HCT116 (cell line): ENCODE results near the gene PPIL1. TPM values are rescaled to one million over a fixed set of nuclear protein-coding genes. Genes with fewer than 3 reads are reported as not detected.

Experiments used
- ATAC-seq: fragments of 200-7000 bp; cut with Tn5 transposase; 2 replicates; pipeline ENCODE4 v1.9.1; 2020; ENCODE audit warnings: mild to moderate bottlenecking, moderate library complexity
- BruUV-seq: library from RNA; stranded (reverse); fragments of 400-500 nt; replicated peaks from 2 replicates; lab custom pipeline; 2021; lab: Mats Ljungman, UMichigan
- CTCF ChIA-PET: fragments of 300-600 bp; sonication (Branson Sonifier 250); formaldehyde crosslinking; loops from one replicate; lab custom pipeline; 2021; ENCODE audit warnings: antibody characterized with exemption; lab: Charles Lee
- POLR2A ChIA-PET: fragments of 300-600, 350-600 bp; sonication (Branson Sonifier 250); formaldehyde crosslinking; loops from one replicate; lab custom pipeline; 2021; ENCODE audit warnings: antibody characterized with exemption; lab: Charles Lee
- RAD21 ChIA-PET, 2 experiments: fragments of 300-600 bp; sonication (Branson Sonifier 250); formaldehyde crosslinking; loops; one replicate each; lab custom pipeline; 2023; ENCODE audit warnings: low total read pairs in 2 of 2; ENCODE audit not compliant: uncharacterized antibody in 2 of 2, unreplicated experiment in 2 of 2, low non-redundant PET in 1 of 2; lab: Charles Lee
- DNase-seq: peaks from one replicate; pipeline ENCODE4 v3.0.0-alpha.2; 2010; ENCODE audit warnings: low read depth, low spot score
- H2AFZ ChIP-seq: fragments of 200-600 bp; shearing (Covaris generic), sonication (generic); 2 replicates; pipeline ENCODE4 v1.6.1; 2017; ENCODE audit warnings: low read depth, mixed run types, mixed read lengths, antibody characterized with exemption, low read length; ENCODE audit not compliant: poor library complexity, severe bottlenecking
- H3K27ac ChIP-seq: 2 replicates; pipeline ENCODE4 v1.5.1; 2012; ENCODE audit warnings: low read depth, low read length
- H3K27me3 ChIP-seq: fragments of 200-600 bp; sonication (generic); 2 replicates; pipeline ENCODE4 v1.6.1; 2016; ENCODE audit warnings: mixed run types, low read length, mixed read lengths; ENCODE audit not compliant: insufficient read depth
- H3K36me3 ChIP-seq, 2 experiments: fragments of 200-500 bp in 1 of 2; fragments of 200-600 bp in 1 of 2; sonication (Bioruptor generic) in 1 of 2; sonication (generic) in 1 of 2; 2 replicates each; pipeline versions ENCODE4 v1.5.1 to v1.6.1; 2014 to 2016; ENCODE audit warnings: low read length in 2 of 2, inconsistent platforms in 1 of 2, mixed read lengths in 1 of 2, mixed run types in 1 of 2; ENCODE audit not compliant: insufficient read depth in 2 of 2, control insufficient read depth in 1 of 2
- H3K4me1 ChIP-seq, 2 experiments: fragments of 200-600 bp in 1 of 2; sonication (generic) in 1 of 2; 2 replicates each; pipeline versions ENCODE4 v1.5.1 to v1.6.1; 2012 to 2017; ENCODE audit warnings: low read length in 2 of 2, inconsistent platforms in 1 of 2, mild to moderate bottlenecking in 1 of 2, mixed read lengths in 1 of 2, mixed run types in 1 of 2, moderate library complexity in 1 of 2; ENCODE audit not compliant: insufficient read depth in 2 of 2, control insufficient read depth in 1 of 2
- H3K4me2 ChIP-seq: fragments of 200-600 bp; sonication (generic); 2 replicates; pipeline ENCODE4 v1.6.1; 2017; ENCODE audit warnings: mixed run types, low read length, mixed read lengths
- H3K4me3 ChIP-seq, 2 experiments: fragments of 200-600 bp in 1 of 2; sonication (generic) in 1 of 2; replicated peaks in 1 of 2; 2 replicates each; pipeline ENCODE4 v1.5.1; 2011 to 2016; ENCODE audit warnings: low read length in 2 of 2, control low read depth in 1 of 2, low read depth in 1 of 2, mild to moderate bottlenecking in 1 of 2, mixed read lengths in 1 of 2, mixed run types in 1 of 2
- H3K79me2 ChIP-seq: fragments of 200-600 bp; sonication (generic); 2 replicates; pipeline ENCODE4 v1.6.1; 2017; ENCODE audit warnings: mild to moderate bottlenecking, mixed run types, low read length, moderate library complexity, mixed read lengths; ENCODE audit not compliant: insufficient read depth
- H3K9ac ChIP-seq: fragments of 200-600 bp; sonication (generic); 2 replicates; pipeline ENCODE4 v1.6.1; 2016; ENCODE audit warnings: low read length, mixed read lengths
- H3K9me2 ChIP-seq: fragments of 200-600 bp; sonication (generic), shearing (Covaris generic); 2 replicates; pipeline ENCODE4 v1.6.1; 2017; ENCODE audit warnings: mixed run types, mild to moderate bottlenecking, moderate library complexity; ENCODE audit not compliant: insufficient read depth
- H3K9me3 ChIP-seq, 2 experiments: fragments of 200-500 bp in 1 of 2; fragments of 200-600 bp in 1 of 2; sonication (Bioruptor generic) in 1 of 2; sonication (generic) in 1 of 2; 2 replicates each; pipeline ENCODE4 v1.6.1; 2014 to 2017; ENCODE audit warnings: low read length in 2 of 2, mixed read lengths in 2 of 2, inconsistent platforms in 1 of 2, low read depth in 1 of 2, mild to moderate bottlenecking in 1 of 2, mixed run types in 1 of 2, moderate library complexity in 1 of 2; ENCODE audit not compliant: control insufficient read depth in 1 of 2, insufficient read depth in 1 of 2
- H4K20me1 ChIP-seq: fragments of 200-600 bp; sonication (generic), shearing (Covaris generic); 2 replicates; pipeline ENCODE4 v1.6.1; 2017; ENCODE audit warnings: mixed run types, mild to moderate bottlenecking, moderate library complexity; ENCODE audit not compliant: insufficient read depth
- CBX3 ChIP-seq: IDR thresholded peaks from 2 replicates; pipeline ENCODE4 v1.6.1; 2012; ENCODE audit warnings: low read depth
- EGR1 ChIP-seq: IDR thresholded peaks from 2 replicates; pipeline ENCODE4 v1.6.1; 2012; ENCODE audit warnings: low read depth
- JUND ChIP-seq: IDR thresholded peaks from 2 replicates; pipeline ENCODE4 v1.6.1; 2012
- POLR2A ChIP-seq: IDR thresholded peaks from 2 replicates; pipeline ENCODE4 v1.7.0; 2011; ENCODE audit warnings: borderline replicate concordance; ENCODE audit not compliant: insufficient read depth, insufficient read length; ENCODE audit errors: extremely low read depth
- POLR2AphosphoS5 ChIP-seq: IDR thresholded peaks from 2 replicates; pipeline ENCODE4 v1.6.1; 2011; ENCODE audit warnings: mild to moderate bottlenecking, low read depth, low read length, moderate library complexity
- REST ChIP-seq: IDR thresholded peaks from 2 replicates; pipeline ENCODE4 v1.6.1; 2012; ENCODE audit warnings: low read depth
- SP1 ChIP-seq: IDR thresholded peaks from 2 replicates; pipeline ENCODE4 v1.6.1; 2012; ENCODE audit warnings: low read depth
- SRF ChIP-seq: IDR thresholded peaks from 2 replicates; pipeline ENCODE4 v1.6.1; 2012; ENCODE audit warnings: low read depth
- ZBTB33 ChIP-seq: IDR thresholded peaks from 2 replicates; pipeline ENCODE4 v1.6.1; 2011; ENCODE audit warnings: mild to moderate bottlenecking, low read length, moderate library complexity; ENCODE audit not compliant: insufficient replicate concordance; ENCODE audit errors: extremely low read depth
- ZFX ChIP-seq: fragments of 450-650 bp; IDR thresholded peaks from 2 replicates; pipeline ENCODE4 v1.6.1; 2017
- intact Hi-C: fragments of 100-400 bp; cut with micrococcal nuclease; formaldehyde crosslinking; loops from 2 replicates; pipeline ENCODE4 v1.10.0; 2022
- total RNA-seq: library from RNA; stranded (reverse); gene quantifications from one replicate; pipeline ENCODE4 v1.2.1, GENCODE V29; 2021; ENCODE audit not compliant: unreplicated experiment

The PPIL1 gene
- total RNA-seq, 1 experiment from 2014 or later, result 42.0 TPM

- peaks cover 5 to 16% of the 10 kb centered on the region in 2 experiments; a peak in 3 of 4 replicates for H3K36me3 ChIP-seq
- no peak overlapping the region for H3K27ac ChIP-seq
- ChIA-PET RAD21 (no interaction called here), POLR2A (no interaction called here), CTCF (no interaction called here)
- ATAC-seq (no peak), DNase-seq (no peak)
- no peak overlapping the region for H3K9ac ChIP-seq
- intact Hi-C loops, result no loop called here
- H4K20me1 ChIP-seq, result no peaks in the 10 kb centered on the region
- BruUV-seq, result no TSS peak
- no peaks in the 10 kb centered on the region for H3K4me1 ChIP-seq
- no peaks in the 10 kb centered on the region for H3K27me3 ChIP-seq
- TF ChIP-seq EGR1 (no peak), CBX3 (no peak), POLR2AphosphoS5 (no peak), POLR2A (no peak), SRF (no peak), ZFX (no peak), ZBTB33 (no peak), JUND (no peak), SP1 (no peak), REST (no peak)
- no peak overlapping the region for H3K4me2 ChIP-seq
- no peaks in the 10 kb centered on the region for H3K9me3 ChIP-seq
- peaks cover 29% of the 10 kb centered on the region; the same call in 1 of the 2 replicates for H3K79me2 ChIP-seq
- no peaks in the 10 kb centered on the region for H3K9me2 ChIP-seq
- no peak overlapping the region for H3K4me3 ChIP-seq
- H2AFZ ChIP-seq, result no peak overlapping the region
Observed at GRCh38 chr6:36855750-36856149, 18.9 kb downstream of the PPIL1 start.
